VCaP (cell line): ENCODE results near the gene RBBP4.

Source experiments
- H3K27ac ChIP-seq: fragments of 450-650 bp; 2 replicates; pipeline ENCODE4 v1.5.1; 2017
- TF ChIP-seq, protein P1 (sequence below): fragments of 450-650 bp; conservative IDR thresholded peaks from 2 replicates; pipeline ENCODE4 v1.5.1; 2017; ENCODE audit warnings: mild to moderate bottlenecking, moderate library complexity

The RBBP4 gene

DNA sequence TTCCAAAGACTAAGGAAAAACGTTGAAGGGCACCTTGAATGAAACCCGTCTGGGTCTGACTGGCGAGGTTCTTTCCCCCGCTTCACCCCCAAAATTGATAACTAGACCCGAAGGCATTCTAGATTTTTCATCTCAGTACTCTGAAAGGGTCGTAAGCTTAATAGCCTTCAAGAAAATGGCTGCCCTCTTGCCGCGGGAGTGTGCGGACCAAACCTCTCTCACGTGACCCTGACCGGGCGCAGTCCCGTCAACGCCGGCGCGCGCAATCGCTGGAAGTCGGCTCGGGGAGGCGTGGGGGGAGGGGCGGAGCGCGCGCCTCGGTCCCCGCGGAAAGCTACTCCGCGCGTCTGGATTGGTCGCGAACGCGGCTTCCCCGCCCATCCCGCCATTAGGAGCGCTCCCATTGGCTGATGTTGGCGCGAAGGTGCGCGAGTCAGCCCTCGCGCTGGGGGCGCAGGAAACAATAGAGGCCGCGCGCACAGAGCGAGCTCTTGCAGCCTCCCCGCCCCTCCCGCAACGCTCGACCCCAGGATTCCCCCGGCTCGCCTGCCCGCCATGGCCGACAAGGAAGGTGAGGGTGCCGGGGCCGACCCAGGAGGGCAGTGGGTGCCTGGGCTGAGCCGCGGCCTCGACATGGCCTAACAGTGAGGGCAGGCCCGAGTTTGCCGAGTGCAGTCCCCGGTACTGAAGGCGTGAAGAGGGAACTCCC lies at the start of gene RBBP4:
RBBP4 (plus strand) TSS at position 457 of the 709 bp plus-strand sequence; CDS start at position 556, 99 bp downstream.
- TF ChIP-seq, protein P1, sequence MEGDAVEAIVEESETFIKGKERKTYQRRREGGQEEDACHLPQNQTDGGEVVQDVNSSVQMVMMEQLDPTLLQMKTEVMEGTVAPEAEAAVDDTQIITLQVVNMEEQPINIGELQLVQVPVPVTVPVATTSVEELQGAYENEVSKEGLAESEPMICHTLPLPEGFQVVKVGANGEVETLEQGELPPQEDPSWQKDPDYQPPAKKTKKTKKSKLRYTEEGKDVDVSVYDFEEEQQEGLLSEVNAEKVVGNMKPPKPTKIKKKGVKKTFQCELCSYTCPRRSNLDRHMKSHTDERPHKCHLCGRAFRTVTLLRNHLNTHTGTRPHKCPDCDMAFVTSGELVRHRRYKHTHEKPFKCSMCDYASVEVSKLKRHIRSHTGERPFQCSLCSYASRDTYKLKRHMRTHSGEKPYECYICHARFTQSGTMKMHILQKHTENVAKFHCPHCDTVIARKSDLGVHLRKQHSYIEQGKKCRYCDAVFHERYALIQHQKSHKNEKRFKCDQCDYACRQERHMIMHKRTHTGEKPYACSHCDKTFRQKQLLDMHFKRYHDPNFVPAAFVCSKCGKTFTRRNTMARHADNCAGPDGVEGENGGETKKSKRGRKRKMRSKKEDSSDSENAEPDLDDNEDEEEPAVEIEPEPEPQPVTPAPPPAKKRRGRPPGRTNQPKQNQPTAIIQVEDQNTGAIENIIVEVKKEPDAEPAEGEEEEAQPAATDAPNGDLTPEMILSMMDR = no peak
- H3K27ac ChIP-seq = peak within 1 kb of the TSS; percentile 99

DNA sequence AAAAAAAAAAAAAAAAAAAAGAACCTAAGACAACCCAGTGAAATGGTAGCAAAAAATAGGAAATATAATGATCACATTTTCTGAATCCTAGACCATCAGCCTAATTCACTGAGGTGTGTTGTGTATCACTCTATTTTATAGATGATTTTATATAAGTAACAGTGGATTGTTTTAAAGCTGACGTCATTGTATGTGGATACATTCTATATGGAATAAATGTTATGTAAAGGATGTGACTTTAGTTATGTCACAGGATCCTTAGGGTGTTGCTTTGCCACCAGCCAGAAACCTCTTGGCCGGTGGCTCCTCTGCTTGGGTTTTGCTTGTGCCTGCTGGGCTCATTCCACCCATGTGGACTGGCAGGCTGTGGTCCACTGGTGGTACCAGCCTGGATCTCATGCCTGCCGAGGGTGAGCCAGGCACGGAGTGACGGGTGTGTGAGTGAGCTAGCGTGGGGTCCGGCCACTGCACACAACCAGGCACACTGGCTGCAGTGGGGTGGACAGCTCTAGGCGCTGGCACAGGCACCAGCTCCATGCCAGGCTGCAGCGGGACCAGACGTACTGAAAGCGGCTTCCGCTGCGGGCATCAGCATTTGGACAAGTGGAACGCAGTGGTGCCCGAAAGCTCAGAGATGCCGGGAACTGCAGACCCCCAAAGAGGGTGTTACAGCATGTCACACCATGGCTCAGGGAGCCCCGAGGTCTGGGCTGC lies 45.1 kb upstream of the RBBP4 start:
- TF ChIP-seq, protein P1 = no peak
- no peak overlapping the region for H3K27ac ChIP-seq

DNA sequence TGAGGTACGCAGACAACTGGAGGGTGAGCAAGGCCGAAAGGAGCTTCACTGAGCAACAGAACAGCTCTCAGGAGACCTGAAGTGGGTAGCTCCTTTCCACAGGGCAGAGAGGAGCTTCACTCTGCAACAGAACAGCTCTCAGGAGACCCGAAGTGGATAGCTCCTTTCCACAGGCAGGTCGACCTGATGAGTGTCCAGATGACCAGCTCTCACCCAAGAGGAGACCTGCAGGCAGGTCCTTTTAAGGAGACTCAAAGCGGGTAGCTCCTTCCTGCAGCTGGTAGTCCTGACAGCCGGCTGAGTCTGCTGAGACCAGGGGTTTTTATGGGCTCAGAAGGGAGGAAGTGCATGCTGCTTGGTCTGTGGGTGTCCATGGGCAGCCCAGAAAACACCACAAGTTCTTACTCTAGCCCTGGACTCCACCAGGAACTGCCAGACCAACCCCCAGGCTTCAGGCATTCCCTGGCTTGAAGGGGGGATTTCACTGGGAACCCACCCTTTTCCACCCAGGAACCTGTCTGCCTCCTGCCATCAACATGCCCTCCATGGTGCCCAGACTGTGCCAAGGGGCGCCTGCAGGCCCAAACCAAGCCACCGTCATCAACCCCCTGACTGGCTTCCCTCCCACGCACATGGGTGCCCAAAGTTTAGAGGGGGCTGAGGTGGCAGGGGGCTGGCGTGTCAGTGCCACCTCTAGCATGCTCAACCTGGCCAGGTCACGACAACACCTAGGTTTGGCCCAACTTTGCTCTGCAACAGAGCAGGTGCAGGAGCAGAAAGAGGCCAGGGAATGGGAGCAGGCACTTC lies 44.2 kb upstream of the RBBP4 start:
- TF ChIP-seq, protein P1 = no peak
- H3K27ac ChIP-seq = no peak overlapping the region

DNA sequence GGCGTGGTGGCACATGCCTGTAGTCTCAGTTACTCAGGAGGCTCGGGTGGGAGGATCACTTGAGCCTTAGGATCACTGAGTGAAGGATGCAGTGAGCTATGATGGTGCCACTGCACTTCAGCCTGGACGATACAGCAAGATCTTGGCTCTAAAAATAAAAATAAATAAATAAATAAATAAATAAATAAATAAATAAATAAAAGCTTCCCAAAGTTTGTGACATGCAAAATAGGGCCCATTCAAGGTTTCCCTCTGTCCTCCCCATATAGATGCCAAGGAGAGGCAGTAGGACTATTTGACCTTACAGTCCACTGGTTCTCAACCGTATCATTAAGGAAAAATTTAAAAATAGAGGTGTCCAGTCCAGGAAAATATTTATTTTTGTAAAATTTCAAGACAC lies 41.8 kb upstream of the RBBP4 start:
- H3K27ac ChIP-seq = no peak overlapping the region
- TF ChIP-seq, protein P1 = no peak

DNA sequence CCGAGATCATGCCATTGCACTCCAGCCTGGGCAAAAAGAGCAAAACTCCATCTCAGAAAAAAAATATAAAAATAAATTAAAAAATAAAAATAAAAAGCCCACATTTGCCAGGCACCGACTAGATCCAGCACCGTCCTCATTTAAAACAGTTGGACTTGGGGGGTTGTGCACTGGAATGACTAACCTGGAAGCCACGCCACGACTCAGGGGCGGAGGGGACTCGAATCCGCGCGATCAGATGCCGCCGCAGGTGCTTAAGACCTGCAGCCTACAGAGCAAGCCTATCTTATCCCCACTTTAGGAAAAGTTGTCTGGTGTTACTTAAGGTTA lies 39.2 kb upstream of the RBBP4 start:
- TF ChIP-seq, protein P1 = no peak
- H3K27ac ChIP-seq = peak overlapping the region; percentile 55; the same call in 1 of the 2 replicates

DNA sequence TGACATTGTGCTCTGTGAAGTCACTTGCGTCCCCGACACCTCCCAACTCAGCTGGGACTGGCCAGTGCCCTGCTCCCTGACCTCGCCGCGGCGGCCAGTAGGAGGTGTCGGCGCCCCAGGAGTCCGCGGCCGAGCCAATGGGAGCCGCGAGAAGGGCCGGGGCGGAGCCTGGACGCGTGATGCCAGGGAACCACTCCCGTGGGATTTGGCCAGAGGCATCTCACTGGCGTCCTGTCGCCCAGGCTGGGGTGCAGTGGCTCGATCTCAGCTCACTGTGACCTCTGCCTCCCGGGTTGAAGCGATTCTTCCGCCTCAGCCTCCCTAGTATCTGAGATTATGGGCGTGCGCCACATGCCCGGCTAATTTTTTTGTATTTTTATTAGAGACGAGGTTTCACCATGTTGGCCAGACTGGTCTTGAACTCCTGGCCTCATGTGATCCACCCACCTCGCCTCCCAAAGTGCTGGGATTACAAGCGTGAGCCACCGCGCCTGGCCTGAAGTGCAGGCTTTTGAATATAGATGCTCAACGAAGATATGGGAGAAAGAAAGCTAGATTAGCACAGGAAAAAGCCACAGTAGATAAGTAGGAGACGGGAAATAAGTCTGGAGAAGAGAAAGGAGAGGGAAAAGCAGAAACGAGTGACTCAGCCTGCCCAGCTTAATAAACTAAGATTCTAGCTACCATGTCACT lies 38.7 kb upstream of the RBBP4 start:
- peak overlapping the region; percentile 55; the same call in 1 of the 2 replicates for H3K27ac ChIP-seq

More for the DNA sequence above, 38.7 kb upstream of the RBBP4 start:
- TF ChIP-seq, protein P1 = 0 out of 2 replicates have a peak, but pooled peaks have one; percentile 13
